ENCODE results near the gene APPBP2. TPM values are rescaled to one million over a fixed set of nuclear protein-coding genes. Genes with fewer than 3 reads are reported as not detected.
"Not testable (repeated sequence)": the region's sequence is repeated elsewhere in the genome, so short reads cannot be mapped to it uniquely, and the experiment has no call there.

Gene APPBP2
- polyA plus RNA-seq, 10 donors: 27.0 to 40.3 (median 32.7) TPM

DNA sequence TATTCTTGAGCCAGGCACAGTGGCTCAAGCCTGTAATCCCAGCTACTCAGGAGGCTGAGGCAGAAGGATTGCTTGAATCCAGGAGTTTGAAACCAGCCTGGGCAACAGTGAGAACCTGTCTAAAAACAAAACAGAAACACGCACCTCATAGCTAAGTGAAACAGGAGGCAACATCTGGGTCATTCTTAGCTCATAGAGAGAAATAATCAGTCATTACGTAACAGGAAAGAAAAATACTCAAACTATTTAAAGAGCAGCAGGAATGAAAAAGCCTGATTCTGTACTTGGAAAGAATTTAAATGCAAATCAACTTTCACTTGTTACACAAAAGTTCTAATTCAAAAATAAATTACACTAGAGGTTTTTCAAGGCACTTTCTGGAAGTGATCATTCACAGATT, 86.5 kb downstream of the APPBP2 start:
- DNase-seq: no peak

- no peak for DNase-seq
Measured at GRCh38 chr17:60436676-60437075, 89.4 kb downstream of the APPBP2 start.

DNA sequence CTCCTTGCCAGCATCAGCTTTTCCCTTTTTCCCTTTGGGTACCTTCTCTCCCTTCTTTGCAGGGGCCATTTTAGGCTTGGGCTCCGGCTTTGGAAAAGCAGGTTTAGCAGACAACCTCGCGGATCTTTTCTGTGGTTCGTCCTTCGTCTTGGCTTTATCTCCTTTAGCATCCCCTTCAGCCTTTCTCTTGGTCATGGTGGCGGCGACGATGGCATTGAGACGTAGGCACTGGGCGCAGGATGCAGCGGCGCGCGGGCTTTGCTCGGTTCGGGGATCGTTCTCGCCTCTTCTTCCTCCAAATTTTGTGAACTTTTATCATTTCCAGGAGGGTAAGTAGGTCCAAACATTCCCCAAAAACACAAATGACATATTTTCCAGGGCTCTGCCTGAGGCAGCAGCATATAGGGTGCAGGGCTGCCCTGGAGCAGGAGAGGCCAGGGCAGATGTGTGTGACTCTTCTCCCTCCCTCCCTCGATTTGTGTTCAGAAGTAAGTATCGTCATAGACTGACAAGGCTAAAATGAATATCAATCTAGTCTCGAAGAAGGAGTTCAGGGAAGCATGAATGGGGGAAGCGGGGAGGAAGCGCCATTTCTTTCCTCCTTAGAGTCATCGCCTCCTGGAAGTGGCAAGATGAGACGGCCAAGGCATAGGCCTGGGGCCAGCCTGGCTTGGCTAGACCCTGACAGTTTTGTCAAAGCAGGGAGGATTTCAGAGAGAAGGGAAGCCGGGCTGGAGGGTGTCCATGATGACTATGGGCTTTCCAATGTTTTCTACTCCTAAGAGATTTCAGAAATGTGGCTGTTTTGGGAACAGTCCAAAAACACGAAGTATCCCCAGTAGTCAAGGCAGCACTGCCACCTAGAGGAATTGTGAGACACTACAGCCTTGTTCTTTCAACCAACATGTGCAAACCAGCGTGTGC, 90.5 kb downstream of the APPBP2 start:
- DNase-seq: peak; percentile 88 to 94 (median 89)

DNA sequence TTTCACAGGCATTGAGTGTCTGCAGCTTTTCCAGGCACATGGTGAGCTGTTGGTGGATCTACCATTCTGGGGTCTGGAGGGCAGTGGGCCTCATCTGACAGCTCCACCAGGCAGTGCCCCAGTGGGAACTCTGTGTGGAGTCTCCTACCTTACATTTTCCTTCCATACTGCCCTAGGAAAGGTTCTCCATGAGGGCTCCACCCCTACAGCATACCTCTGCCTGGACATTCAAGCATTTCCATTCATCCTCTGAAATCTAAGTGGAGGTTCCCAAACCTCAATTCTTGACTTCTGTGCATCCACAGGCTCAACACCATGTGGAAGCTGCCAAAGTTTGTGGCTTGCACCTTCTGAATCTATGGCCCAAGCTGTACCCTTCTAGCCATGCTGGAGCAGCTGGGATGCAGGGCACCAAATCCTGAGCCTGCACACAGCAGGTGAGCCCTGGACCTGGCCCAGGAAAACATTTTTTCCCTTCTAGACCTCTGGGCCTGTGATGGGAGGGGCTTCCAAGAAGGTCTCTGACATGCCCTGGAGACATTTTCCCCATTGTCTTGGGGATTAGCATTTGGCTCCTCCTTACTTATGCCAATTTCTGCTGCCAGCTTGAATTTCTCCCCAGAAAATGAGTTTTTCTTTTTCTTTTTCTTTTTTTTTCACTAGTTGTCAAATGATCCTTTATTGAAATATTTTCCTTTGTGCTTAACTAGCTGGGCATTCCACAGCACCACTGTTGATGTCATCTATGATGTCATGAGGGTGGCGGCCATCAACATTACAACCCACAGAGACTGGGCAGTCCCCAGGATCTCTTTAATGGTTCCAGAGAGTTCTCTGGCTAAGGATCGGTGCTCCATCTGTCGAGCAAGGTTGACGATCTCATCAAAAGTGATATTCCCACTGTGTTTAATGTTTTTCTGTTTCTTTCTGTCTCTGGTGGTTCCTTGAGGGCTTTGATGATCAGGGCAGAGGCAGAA, 92.7 kb downstream of the APPBP2 start:
- not testable (repeated sequence) for DNase-seq

DNA sequence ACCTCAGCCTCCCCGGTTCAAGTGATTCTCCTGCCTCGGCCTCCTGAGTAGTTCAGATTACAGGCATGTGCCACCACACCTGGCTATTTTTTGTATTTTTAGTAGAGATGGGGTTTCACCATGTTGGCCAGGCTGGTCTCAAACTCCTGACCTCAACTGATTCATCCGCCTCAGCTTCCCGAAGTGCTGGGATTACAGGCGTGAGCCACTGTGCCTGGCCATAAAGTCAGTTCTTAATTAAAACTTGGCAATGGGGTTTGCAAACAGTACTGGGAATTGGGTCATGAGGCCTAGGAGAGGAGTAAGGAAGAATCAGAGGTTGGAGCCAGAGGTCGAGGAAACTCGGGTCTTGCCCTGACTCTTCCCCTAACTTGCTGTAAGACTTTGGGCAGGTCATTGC, 95.5 kb downstream of the APPBP2 start:
- DNase-seq: not testable (repeated sequence)

DNA sequence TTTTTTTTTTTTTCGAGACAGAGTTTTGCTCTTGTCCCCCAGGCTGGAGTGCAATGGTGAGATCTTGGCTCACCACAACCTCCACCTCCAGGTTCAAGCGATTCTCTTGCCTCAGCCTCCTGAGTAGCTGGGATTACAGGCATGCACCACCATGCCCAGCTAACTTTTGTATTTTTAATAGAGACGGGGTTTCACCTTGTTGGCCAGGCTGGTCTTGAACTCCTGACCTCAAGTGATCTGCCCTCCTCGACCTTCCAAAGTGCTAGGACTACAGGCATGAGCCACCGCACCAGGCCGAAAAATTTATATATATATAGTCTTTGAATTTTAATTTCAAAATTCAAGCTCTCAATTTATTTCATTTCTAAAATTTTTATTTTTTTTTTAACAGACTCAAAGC, 97.6 kb downstream of the APPBP2 start:
- not testable (repeated sequence) for DNase-seq

DNA sequence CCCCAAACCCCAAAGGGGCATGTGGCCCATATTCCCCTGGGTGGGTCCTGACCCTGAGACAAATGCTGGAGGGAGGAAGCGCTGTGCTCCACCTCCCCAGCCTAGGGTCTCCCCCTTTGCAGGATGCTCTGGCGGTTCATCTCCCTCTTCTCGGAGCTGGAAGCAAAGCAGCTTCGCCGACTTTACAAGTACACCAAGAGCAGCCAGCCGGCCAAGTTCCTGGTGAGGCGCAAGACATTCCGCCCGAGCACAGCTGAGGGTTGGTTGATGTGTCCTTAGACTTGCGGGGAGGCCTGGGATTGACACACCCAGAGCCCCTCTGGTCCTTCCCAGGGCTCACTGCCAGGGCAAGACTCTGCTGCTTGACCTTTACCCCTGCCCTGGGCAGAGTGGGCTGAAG, 99.4 kb downstream of the APPBP2 start:
- no peak for DNase-seq

DNA sequence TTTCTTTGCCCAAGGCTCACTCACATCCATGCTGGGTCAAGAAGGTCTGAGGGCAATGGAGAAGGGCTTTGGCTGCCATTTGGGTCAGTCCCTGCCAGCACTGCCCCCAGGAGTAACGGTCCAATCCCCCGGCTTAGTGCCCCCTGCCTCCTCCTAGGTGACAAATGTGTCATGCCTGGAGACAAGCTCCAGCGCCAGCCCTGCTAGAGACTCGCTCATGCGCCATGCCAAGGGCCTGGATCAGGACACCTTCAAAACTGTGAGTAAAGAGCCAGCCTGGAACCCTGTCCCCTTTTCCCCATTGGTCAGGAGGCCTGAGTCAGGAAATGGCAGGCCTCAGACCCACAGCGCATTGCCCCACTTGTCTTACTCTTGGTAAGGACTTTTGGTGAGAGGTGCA, 100.4 kb downstream of the APPBP2 start:
- DNase-seq: no peak

GRCh38 chr17:60423865-60424264, 102.2 kb downstream of the APPBP2 start:
- no peak for DNase-seq

GRCh38 chr17:60422162-60422665, 103.8 kb downstream of the APPBP2 start, which contains the start of gene CHCT1:
Gene CHCT1 (plus strand): TSS chr17:60422489. CDS start chr17:60422593, 104 bp downstream.
- no peak for DNase-seq

- DNase-seq: peak; percentile 52 to 89 (median 62)
Measured at GRCh38 chr17:60421273-60422161, 104.5 kb downstream of the APPBP2 start.

DNA sequence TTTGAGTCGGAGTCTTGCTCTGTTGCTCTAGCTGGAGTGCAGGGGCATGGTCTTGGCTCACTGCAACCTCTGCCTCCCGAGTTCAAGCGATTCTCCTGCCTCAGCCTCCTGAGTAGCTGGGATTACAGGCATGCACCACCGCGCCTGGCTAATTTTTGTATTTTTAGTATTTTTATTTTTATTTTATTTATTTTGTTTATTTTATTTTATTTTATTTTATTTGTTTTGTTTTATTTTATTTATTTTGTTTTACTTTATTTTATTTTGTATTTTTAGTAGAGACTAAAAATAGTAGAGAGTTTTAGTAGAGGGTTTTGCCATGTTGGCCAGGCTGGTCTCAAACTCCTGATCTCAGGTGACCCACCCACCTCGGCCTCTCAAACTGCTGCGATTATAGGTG, 106.2 kb downstream of the APPBP2 start:
- not testable (repeated sequence) for DNase-seq

- not testable (repeated sequence) for DNase-seq
Measured at GRCh38 chr17:60419003-60419402, 107.0 kb downstream of the APPBP2 start.

DNA sequence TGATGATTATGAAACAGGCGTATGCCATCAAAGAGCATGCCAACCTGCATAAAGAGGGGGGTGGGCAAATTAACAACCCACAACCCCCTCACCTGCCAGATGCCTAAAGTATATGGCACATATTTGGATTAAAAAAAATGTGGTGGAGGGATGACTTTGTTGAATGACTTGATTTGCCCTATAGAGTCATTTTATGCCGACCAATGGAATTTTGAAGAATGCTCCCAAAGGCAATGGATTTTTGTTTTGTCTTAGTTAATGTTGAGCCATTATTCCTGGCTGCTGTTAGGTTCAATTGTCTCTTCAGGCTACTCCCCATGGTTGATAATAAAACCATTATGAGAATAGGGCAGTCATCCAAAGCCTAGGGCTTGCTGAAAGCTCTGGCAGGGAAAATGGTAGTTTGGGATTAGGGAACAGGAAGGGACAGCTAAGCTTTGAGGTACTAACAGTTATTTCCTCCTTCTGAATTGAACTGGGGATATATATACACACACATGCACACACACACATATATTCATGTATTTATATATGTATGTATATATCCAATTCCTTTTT, 109.6 kb downstream of the APPBP2 start:
- DNase-seq: no peak

DNA sequence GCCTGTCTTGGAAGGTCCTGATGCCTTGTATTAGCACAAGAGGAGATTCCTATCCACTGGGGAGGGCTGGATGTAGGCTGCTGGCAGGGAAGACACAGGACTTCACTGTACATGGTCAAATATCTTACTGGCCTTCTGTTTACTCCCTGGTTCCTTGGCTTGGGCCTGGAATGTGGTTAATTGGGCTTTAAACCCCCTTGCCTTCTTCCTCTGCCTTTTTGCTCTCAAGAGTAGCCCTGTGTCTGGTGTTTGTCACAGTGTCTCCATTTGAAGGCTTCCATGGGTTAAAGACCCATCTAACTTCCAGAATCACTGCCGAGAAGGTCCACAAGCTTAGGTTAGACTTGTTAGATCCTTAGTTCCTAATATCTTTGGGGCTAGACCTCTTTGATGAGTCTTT, 110.9 kb downstream of the APPBP2 start:
- no peak for DNase-seq

DNA sequence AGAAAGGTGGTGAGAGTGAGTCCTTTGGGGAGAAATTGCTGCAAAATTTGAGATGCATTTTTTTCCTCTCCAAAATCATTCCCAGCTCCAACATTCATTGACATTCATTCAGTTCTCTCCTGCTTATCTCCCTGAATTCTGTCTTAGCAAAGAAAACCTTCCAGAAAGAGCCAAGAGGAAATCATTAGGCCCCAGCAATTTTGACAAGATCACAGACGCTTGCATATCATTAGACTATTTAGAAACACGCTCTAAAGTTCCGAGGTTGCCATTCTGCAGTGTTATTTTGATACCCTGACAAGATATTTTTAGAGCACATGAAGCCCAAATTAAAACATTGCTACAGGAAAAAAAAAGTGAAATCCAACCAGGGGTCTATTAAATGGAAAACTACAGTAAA, 113.3 kb downstream of the APPBP2 start:
- DNase-seq: no peak

DNA sequence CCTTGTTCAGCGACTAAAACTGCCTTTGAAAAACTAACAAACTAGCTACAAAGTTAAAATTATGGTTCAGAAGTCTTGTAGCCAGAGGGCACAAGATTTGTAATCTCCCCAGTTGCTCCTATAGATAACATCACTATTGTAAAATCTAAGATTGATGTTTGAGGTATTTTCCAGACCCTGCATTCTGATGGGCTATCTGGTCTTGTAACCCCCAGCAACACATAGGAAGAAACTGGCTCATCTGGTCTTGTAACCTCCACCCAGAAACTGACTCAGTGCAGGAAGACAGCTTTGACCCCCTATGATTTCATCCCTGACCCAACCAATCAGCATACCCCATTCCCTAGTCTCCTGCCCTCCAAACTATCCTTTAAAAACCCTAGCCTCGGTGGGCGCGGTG, 116.0 kb downstream of the APPBP2 start:
- no peak for DNase-seq

DNA sequence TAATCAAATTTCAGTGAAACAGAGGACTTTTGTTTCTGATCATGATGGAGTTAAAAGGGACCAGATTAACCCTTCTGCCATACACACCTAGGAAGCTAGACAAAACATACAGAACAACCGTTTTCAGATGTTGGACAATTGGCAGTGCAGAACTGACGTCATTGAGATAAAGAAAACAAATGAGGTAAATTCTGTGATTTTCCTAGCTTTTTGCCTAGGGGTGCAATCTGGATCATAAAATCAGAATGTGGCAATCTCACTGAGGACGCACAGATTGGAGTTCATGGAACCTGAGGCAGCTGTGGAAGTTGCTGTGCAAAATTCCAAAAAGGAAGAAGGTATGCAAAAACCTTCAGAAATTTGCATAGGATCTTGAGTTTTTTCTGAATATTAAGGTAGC, 119.2 kb downstream of the APPBP2 start:
- DNase-seq: no peak

GRCh38 chr17:60403962-60404361, 122.1 kb downstream of the APPBP2 start:
- peak in 1 of 3 donors; percentile 35 for DNase-seq

DNA sequence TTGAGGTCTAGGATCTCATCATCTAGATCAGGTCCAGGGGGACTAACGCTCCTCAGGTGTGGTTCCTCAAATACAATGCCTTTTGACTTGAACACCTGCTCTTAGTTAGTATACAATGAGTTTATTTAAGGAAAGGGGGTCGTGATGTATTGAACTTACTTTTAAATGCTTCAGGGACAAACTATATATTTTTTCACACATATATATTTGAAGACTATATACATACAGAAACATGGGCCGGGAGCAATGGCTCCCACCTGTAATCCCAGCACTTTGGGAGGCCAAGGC, 122.6 kb downstream of the APPBP2 start:
- no peak for DNase-seq

- DNase-seq: no peak
Measured at GRCh38 chr17:60401819-60402218, 124.2 kb downstream of the APPBP2 start.
